GM21526 (cell line): ENCODE measurements around the gene SGTA.
"Not testable (repeated sequence)": the region's sequence is repeated elsewhere in the genome, so short reads cannot be mapped to it uniquely, and the experiment has no call there.

Experiments used
- ATAC-seq: cut with Tn5 transposase; IDR thresholded peaks from one replicate; pipeline ENCODE4 v1.9.1; 2021; ENCODE audit warnings: moderate library complexity; ENCODE audit not compliant: unreplicated experiment, low FRiP score

Gene SGTA

DNA sequence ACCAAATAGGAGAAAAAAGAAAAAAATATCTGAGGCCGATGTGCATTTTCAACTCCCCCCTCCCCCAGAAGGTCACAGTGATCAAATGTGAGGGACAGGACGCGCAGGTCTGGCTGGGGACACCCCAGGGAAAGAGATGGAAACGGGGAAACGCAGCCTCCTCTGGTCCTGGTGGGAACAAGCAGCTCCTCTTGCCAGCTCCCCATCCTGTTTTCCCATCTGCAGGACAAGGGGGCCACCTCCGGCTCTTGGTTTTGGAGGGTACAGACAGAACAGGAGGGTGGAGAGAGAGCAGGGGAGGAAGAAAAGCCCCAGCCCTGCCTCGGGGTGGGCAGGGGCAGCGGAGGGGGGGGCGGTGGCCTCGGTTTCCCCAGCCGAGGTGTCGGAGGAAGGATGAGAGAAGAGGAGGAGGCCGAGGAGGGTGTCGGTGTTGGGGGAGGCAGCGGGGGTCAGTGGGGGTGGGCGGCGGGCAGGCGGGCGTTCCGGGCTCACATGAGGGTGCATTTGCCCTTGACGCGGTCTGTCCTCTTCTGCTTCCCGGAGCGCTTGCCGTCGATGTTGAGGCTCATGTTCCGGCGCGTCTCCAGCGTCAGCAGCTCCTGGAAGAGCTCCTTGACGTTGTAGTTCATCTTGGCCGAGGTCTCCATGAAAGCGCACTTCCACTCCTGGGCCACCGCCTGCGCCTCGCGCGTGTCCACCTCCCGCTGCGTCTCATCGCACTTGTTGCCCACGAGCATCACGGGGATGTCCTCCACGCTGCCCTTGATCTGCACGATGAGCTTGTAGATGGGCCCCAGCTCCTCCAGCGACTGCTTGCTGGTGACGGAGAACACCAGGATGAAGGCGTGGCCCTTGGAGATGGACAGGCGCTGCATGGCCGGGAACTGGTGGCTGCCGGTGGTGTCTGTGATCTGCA, 66.1 kb downstream of the SGTA start:
- no peak for ATAC-seq

DNA sequence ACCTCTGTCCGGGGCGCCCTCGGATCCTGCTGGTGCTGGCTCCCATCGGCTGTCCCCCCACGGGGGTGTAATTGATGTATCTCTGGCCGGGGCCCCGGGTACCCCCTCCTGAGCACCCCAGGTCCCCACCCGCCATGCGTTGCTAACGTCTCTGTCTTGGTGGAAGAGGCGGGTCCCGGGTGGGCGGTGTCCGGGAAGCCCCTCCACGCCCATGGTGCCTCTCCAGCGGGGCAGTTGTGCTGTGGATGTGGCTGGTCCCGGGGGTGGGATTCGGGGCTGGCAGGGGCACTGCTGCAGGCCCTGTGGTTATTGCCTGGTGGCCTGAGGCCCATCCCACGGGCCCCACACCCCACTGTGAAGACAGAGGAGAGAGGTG, 66.8 kb downstream of the SGTA start:
- ATAC-seq: no peak

DNA sequence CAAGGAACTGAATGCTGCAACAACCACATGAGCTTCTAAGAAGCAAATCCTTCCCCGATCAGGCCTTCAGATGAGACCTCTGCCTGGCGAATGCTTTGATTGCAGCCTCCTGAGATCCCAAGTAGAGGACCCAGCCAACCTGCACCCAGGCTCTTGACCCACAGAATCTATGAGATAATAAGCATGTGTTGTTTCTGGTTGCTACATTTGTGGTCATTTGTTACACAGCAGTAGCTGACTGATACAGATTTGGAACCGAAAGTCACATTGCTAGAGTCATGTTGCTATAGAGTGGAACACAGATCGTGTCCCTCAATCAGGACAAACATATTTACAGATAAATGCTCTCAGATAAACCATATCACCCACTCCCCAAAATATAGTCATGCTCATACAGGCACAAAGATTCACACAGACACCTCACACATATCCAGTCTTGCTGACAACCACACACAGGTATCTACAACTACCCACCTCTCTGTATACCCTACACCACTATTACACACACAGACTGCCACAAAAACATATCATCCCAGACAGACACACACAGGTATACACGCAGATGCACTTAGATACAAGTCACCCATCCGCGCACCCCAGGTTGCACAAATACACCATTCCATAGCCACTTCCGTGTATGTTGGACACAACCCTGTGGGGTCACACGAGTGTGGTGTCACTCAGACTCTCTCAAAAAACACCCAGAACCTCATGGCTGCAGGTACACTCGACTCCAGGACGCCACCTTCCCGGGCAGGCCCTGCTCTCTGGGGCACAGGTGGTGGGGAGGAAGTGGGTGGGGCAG, 67.4 kb downstream of the SGTA start:
- ATAC-seq: no peak

DNA sequence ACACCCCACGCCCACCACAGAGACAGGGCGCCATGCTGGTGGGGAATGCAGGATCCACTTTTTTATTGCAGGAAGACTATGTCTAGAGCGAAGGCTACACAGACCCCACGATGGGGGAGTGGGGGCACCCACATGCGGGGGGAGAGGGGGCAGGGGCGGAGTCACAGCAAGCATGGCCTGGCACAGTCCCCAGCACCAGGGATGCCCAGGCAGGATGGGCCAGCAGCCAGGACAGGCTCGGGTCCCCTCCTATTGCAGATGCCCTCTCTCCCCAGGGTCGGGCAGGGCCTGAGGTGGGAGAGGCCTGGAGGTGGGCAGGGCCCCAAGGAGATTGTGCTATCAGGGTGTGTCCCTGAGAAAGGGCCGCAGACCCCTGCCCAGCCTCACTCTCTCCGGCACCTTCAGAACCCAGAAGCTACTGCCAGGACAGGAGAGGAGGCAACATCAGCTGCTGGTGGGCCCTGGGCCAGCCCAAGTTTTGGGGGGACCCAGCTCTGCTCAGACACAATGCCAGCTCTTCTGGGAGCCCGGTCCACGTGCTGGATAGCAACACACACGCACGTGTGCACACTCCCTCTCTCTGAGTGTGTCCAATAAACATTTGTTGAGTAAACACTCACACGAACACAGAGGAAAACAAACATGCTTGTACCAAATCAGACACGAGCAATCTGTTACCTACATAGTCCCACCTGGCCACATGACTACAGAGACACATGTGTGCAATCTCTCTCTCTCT, 68.4 kb downstream of the SGTA start:
- no peak for ATAC-seq

DNA sequence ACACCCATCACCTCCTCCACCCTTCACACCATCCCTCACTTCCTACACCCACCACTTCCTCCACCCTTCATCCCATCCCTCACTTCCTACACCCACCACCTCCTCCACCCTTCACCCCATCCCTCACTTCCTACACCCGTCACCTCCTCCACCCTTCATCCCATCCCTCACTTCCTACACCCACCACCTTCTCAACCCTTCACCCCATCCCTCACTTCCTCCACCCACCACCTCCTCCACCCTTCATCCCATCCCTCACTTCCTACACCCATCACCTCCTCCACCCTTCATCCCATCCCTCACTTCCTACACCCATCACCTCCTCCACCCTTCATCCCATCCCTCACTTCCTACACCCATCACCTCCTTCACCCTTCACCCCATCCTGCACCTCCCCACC, 69.0 kb downstream of the SGTA start:
- not testable (repeated sequence) for ATAC-seq

DNA sequence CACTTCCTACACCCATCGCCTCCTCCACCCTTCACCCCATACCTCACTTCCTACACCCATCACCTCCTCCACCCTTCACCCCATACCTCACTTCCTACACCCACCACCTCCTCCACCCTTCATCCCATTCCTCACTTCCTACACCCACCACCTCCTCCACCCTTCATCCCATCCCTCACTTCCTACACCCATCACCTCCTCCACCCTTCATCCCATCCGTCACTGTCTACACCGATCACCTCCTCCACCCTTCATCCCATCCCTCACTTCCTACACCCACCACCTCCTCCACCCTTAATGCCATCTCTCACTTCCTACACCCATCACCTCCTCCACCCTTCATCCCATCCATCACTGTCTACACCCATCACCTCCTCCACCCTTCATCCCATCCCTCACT, 69.9 kb downstream of the SGTA start:
- ATAC-seq: not testable (repeated sequence)

DNA sequence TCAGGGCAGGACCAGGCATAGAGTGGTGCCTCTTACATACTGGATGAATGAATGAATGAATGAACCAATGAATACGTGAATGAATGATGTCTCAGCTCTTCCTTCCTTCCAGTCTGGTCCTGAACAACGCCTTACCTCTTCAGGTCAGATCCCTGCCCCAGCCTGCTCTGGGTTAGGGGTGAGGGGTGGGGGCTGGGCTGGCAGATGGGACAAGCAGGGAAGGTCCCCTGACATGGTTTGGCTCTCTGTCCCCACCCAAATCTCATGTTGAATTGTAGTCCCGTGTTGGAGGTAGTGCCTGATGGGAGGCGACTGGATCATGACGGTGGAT, 71.2 kb downstream of the SGTA start:
- no peak for ATAC-seq

DNA sequence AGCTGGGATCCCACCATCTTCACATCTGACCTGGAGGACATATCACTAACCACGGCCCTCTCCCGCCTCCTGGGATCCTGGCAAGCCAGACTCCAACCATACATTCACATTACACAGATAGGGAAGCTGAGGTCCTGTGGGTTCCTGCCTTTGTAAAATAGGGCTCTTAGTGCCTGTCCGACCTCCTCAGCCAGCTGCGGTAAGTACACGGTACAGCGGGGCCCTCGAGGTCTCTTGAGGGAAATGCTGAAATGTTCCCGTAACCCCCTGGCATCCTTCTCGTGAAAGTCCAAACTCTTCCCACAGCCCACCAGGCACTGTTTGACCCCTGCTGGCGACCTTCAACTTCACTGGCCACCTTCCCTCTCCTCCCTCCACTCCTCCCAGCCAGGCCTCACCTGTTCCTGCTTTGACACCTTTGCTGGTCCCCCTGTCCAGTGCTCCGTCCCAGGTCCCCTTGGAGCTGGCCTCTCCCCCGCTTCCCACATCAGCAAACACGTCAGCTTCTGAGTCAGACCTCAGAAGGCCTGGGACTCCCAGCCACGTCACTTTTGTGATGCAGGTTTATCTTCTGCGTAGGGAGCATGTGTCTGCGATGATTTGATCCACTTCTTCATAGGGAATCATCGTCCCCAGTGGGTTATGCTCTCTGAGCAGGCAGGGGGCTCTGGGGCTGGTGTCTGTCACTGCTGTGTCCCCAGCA, 71.8 kb downstream of the SGTA start:
- no peak for ATAC-seq

DNA sequence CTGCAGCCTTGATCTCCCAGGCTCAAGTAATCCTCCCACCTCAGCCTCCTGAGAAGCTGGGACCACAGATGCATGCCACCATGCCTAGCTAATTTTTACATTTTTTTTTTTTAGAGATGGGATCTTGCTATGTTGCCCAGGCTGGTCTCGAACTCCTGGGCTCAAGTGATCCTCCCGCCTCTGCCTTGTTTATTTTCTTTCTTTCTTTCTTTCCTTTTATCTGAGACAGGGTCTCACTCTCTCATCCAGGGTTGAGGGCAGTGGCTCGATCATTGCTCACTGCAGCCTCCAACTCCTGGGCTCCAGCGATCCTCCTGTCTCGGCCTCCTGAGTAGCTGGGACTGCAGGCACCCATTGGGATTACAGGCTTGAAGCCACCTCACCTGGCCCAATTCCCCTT, 76.8 kb downstream of the SGTA start:
- ATAC-seq: no peak
